ENCODE measurements around the gene POLE. TPM values are rescaled to one million over a fixed set of nuclear protein-coding genes. Genes with fewer than 3 reads are reported as not detected.

POLE gene
- total RNA-seq, 3 donors from 2014 or later (not counting 1 experiment from before 2014, with no cell fraction given): 58.7 to 66.0 (median 65.0) TPM

- H3K36me3 ChIP-seq (ENCODE audit: control insufficient read depth, insufficient read depth, low read length): peaks cover 11% of the 10 kb centered on the region
- H3K4me1 ChIP-seq (ENCODE audit: control insufficient read depth, insufficient read depth, low read length): no peaks in the 10 kb centered on the region
- peak in 1 of 3 donors; percentile 5 for ATAC-seq
- no peak overlapping the region for H3K4me3 ChIP-seq (ENCODE audit: low read length)
- no peak for DNase-seq
- H3K36me3 Mint-ChIP-seq: no peaks in the 10 kb centered on the region
- H3K27me3 Mint-ChIP-seq (ENCODE audit: low read depth in 2 of 2): peaks cover 7 to 11% of the 10 kb centered on the region in 2 donors
- no peak for TF ChIP-seq CTCF (IDR thresholded peaks at IDR 0.05)
- H3K27ac ChIP-seq (ENCODE audit: low read length): no peak overlapping the region
- 88% methylated on average over 21 of the region's 21 CpGs for WGBS (ENCODE audit: insufficient coverage)
- no peak overlapping the region for H3K27ac Mint-ChIP-seq
- H3K4me1 Mint-ChIP-seq: peaks cover 0 to 8% of the 10 kb centered on the region in 2 donors
- peaks cover 16% of the 10 kb centered on the region for H3K27me3 ChIP-seq (ENCODE audit: control insufficient read depth, insufficient read depth, low read length)
- peaks cover 5% of the 10 kb centered on the region for H3K9me3 ChIP-seq (ENCODE audit: control insufficient read depth, insufficient read depth, low read length)
- no peaks in the 10 kb centered on the region for H3K9me3 Mint-ChIP-seq
- intact Hi-C loops (cut with micrococcal nuclease): no loop called here
- no peak overlapping the region for H3K4me3 Mint-ChIP-seq
Measured at GRCh38 chr12:132621657-132622435, 65.3 kb downstream of the POLE start.

GRCh38 chr12:132620899-132621656 lies 66.1 kb downstream of the POLE start:
- Histone ChIP-seq H3K36me3 (ENCODE audit: control insufficient read depth, insufficient read depth, low read length) (peaks cover 11% of the 10 kb centered on the region), H3K27ac (ENCODE audit: low read length) (no peak overlapping the region), H3K4me1 (ENCODE audit: control insufficient read depth, insufficient read depth, low read length) (no peaks in the 10 kb centered on the region), H3K4me3 (ENCODE audit: low read length) (no peak overlapping the region), H3K27me3 (ENCODE audit: control insufficient read depth, insufficient read depth, low read length) (peaks cover 16% of the 10 kb centered on the region), H3K9me3 (ENCODE audit: control insufficient read depth, insufficient read depth, low read length) (peaks cover 12% of the 10 kb centered on the region)
- no peak overlapping the region for H3K27ac Mint-ChIP-seq
- no peak for TF ChIP-seq CTCF (IDR thresholded peaks at IDR 0.05)
- H3K4me3 Mint-ChIP-seq: no peak overlapping the region
- ATAC-seq (no peak), DNase-seq (no peak)
- H3K27me3 Mint-ChIP-seq (ENCODE audit: low read depth in 2 of 2): peaks cover 11% of the 10 kb centered on the region in 2 donors
- intact Hi-C loops (cut with micrococcal nuclease): no loop called here
- H3K9me3 Mint-ChIP-seq: no peaks in the 10 kb centered on the region
- H3K36me3 Mint-ChIP-seq: no peaks in the 10 kb centered on the region
- WGBS (ENCODE audit: insufficient coverage): 80% methylated on average over 28 of the region's 28 CpGs
- H3K4me1 Mint-ChIP-seq: peaks cover 0 to 8% of the 10 kb centered on the region in 2 donors

GRCh38 chr12:132620113-132620898 lies 66.8 kb downstream of the POLE start:
- ATAC-seq: no peak
- intact Hi-C loops (cut with micrococcal nuclease): no loop called here

More at GRCh38 chr12:132620113-132620898, 66.8 kb downstream of the POLE start:
- Histone ChIP-seq H3K27ac (ENCODE audit: low read length) (no peak overlapping the region), H3K36me3 (ENCODE audit: control insufficient read depth, insufficient read depth, low read length) (peaks cover 11% of the 10 kb centered on the region), H3K4me1 (ENCODE audit: control insufficient read depth, insufficient read depth, low read length) (no peaks in the 10 kb centered on the region), H3K9me3 (ENCODE audit: control insufficient read depth, insufficient read depth, low read length) (peaks cover 12% of the 10 kb centered on the region), H3K27me3 (ENCODE audit: control insufficient read depth, insufficient read depth, low read length) (peaks cover 17% of the 10 kb centered on the region), H3K4me3 (ENCODE audit: low read length) (no peak overlapping the region)
- Mint-ChIP-seq H3K4me3 (no peak overlapping the region), H3K36me3 (no peaks in the 10 kb centered on the region), H3K4me1 (peaks cover 0 to 8% of the 10 kb centered on the region in 2 donors), H3K27me3 (ENCODE audit: low read depth in 2 of 2) (peaks cover 16 to 18% of the 10 kb centered on the region in 2 donors), H3K27ac (no peak overlapping the region), H3K9me3 (no peaks in the 10 kb centered on the region)
- 69% methylated on average over 25 of the region's 29 CpGs for WGBS (ENCODE audit: insufficient coverage)
- TF ChIP-seq CTCF (IDR thresholded peaks at IDR 0.05): no peak
- DNase-seq: no peak
